Loucy (cell line): ENCODE results near the gene SLC51A.

ENCODE experiments used
- CTCF ChIP-seq: fragments of 200-600 bp; sonication (generic); conservative IDR thresholded peaks from 2 replicates; pipeline ENCODE4 v1.5.1; 2014; ENCODE audit warnings: mild to moderate bottlenecking, antibody characterized with exemption, low read length
- EZH2phosphoT487 ChIP-seq: fragments of 200-600 bp; IDR thresholded peaks from 2 replicates; pipeline ENCODE4 v1.6.1; 2018; ENCODE audit warnings: antibody characterized with exemption, mild to moderate bottlenecking, moderate library complexity, borderline replicate concordance

- TF ChIP-seq CTCF (no peak), EZH2phosphoT487 (no peak)
Measured at GRCh38 chr3:196195664-196196265, 20.6 kb upstream of the SLC51A start.
